GM21825 (cell line): Measurements from ENCODE around the gene SGMS1.
A peak's percentile ranks its signal among the peaks of the same experiment; 100 is the strongest.
"Not testable (repeated sequence)": the region's sequence is repeated elsewhere in the genome, so short reads cannot be mapped to it uniquely, and the experiment has no call there.

Source experiments
- ATAC-seq: cut with Tn5 transposase; IDR thresholded peaks from one replicate; pipeline ENCODE4 v1.9.1; 2021; ENCODE audit warnings: mild to moderate bottlenecking, moderate library complexity; ENCODE audit not compliant: unreplicated experiment

SGMS1 gene

DNA sequence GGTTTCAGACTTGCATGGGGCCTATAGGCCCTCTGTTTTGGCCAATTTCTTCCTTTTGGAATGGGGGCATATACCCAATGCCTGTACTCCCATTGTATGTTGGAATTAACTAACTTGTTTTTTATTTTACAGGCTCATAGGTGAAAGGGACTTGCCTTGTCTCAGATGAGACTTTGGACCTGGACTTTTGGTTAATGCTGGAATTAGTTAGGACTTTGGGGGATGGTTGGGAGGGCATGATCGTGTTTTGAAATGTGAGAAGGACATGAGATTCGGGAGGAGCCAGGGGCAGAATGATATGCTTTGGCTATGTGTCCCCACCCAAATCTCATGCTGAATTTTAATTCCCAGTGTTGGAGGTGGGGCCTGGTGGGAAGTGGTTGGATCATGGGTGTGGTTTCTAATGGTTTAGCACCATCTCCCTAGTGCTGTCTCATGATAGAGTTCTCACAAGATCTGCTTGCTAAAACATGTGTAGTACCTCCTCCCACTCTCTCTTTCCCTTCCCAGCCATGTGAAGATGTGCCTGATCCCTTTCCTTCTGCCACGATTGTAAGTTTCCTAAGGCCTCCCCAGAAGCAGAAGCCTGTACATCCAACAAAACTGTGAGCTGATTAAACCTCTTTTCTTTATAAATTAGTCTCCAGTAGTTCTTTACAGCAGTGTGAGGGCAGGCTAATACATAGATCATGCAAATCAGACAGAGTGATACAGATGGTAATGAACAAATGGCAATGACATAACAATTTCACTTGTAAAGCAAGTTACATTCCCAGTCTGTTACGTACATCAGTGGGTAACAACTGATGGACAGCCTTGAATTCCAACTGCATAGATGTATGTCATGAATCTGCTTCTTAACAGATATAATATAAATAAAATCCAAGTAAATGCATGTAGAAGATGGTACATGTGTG, 146.2 kb downstream of the SGMS1 start:
- no peak for ATAC-seq

DNA sequence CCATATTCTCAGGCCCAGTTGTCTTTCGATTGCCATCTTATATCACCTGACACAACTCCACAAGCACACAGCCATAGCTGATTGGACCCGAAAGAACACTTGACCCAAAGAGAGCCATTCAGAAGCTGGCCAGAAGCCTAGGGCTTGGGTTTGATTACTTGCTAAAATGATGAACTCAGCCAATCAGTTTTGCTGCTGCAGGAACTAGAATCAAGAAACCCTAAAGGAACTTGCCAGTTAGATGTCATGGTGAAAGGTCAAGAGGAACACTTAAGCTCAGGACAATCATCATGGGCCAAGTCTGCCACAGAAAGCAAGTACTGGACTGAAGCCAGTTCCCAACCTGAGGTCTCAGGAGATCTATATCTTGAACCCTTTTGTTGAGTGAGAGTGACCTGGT, 150.0 kb downstream of the SGMS1 start:
- ATAC-seq = no peak

- ATAC-seq = no peak
Measured at GRCh38 chr10:50472914-50473313, 150.8 kb downstream of the SGMS1 start.

DNA sequence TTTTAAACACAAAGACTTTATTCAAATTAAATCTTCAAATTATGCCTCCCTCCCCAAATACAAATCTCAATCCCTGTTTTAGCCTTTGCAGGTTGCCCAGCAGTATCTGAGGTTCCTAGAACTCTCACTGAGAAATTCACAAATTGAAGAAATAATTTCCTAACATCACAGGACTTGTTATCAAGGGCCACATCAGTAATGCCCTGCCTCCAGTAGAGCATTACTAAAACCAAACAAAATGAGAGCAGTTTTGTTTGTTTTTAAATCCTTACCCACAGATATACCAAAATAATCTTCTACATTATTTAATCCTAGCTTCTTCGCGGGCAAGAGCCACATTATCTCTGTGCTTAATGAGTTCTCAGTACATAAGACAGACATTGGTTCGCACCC, 152.2 kb downstream of the SGMS1 start:
- no peak for ATAC-seq

- no peak for ATAC-seq
Measured at GRCh38 chr10:50470798-50471582, 152.8 kb downstream of the SGMS1 start.

- ATAC-seq = peak; percentile 70
Measured at GRCh38 chr10:50470345-50470744, 153.4 kb downstream of the SGMS1 start.

- no peak for ATAC-seq
Measured at GRCh38 chr10:50469778-50470193, 154.0 kb downstream of the SGMS1 start.

DNA sequence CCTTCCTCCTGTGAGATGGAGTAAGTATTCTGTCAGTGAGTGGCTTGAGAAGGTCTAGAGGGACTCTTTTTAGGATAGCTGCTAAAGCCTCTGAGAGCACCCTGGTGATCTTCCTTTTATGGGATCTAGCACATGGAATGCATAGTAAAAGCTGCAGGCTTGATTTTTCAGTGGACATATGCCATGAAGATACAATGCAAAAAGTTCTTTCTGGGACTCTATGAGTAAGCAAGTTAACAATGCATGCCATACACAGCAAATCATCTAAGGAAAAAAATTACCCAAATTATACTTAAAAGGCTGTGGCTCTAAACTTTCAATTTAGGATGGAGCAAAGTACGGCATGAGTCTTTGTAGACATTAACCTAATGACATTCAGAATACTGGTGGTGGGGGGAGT, 154.5 kb downstream of the SGMS1 start:
- no peak for ATAC-seq

GRCh38 chr10:50467209-50467608, 156.5 kb downstream of the SGMS1 start:
- ATAC-seq = no peak

DNA sequence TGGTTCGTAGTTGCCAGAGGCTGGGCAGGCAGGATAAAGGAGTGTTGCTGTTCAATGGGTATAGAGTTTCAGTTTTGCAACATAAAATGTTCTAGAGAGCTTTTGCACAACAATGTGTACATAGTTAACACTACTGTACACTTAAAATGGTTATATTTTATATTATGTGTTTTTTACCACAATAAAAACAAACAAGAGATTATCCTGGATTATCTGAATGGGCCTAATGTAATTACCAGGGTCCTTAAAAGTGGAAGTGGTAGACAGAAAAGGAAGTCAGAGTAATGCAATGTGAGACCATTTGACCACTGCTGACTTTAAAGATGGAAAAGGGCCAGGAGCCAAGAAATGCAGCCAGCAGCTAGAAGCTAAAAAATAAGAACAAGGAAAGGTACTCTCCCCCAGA, 159.7 kb downstream of the SGMS1 start:
- ATAC-seq = no peak

DNA sequence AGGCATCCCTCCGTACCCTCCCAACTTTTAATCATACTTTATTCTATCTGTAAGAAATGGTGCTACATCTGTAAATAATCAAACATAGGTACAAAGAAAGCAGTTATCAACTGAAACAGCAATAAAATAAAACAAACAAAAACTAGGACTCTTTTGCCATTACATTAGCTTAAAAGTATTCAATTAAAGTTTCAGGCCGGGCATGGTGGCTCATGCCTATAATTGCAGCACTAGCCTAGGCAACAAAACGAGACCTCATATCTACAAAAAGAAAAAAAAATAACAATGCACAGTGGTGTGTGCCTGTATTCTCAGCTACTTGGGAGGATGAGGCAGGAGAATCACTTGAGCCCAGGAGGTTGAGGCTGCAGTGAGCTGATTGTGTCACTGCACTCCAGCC, 161.9 kb downstream of the SGMS1 start:
- ATAC-seq = no peak

GRCh38 chr10:50461123-50461522, 162.6 kb downstream of the SGMS1 start:
- no peak for ATAC-seq

GRCh38 chr10:50456719-50457118, 167.0 kb downstream of the SGMS1 start:
- peak; percentile 33 for ATAC-seq

GRCh38 chr10:50453940-50454339, 169.8 kb downstream of the SGMS1 start:
- no peak for ATAC-seq

DNA sequence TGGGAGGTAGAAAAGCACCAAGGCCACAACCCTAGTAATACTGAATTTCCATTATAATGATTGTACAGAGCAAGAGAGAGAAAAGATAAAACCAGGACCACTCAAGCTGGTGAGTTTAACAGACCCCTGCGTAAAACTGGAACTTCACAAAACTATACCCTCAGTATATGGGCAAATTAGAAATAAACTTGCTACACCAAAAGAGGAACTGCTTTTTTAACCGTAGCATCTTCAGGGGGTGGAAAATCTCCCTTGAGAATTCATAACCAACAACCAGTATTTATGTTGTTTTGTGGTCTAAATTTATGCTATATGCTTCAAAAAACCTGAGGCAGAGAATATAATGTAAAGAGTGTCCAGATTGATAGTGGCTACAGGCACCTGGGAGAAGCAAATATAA, 171.2 kb downstream of the SGMS1 start:
- no peak for ATAC-seq

GRCh38 chr10:50447691-50448090, 176.1 kb downstream of the SGMS1 start:
- ATAC-seq = no peak

GRCh38 chr10:50445777-50446176, 178.0 kb downstream of the SGMS1 start:
- ATAC-seq = not testable (repeated sequence)

DNA sequence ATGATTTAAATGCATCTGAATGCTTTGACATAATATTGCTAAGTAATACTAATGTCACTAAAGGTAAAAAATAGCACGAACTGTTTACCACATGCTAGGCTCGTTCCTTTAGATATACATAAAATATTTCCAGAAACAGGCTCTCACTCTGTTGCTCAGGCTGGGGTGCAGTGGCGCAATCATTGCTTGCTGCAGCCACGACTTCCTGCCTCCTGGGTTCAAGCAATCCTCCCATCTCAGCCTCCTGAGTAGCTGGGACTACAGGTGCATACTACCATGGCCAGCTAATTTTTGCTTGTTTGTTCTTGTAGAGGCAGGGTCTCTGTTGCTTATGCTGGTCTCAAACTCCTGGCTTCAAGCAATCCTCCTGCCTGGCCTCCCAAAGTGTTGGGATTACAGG, 183.3 kb downstream of the SGMS1 start:
- no peak for ATAC-seq

- no peak for ATAC-seq
Measured at GRCh38 chr10:50439806-50440205, 183.9 kb downstream of the SGMS1 start.

DNA sequence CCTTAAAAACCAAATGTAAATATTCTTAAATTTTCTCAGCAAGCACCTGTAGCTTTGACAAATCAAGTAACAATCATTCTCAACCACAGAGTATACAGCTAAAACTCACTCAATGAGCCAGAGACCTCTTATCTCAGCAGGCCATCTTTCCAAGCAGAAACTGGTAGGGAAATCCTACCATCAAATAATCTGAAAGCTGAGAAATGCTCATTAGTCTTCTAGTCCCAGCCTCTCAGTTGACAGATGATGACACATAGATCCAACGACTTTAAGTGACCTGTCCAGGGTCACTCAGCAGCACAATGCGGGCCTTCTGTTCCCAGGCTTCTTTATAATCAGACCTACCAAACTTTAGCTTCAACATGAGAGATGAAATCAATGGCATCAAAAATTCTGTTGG, 184.6 kb downstream of the SGMS1 start:
- no peak for ATAC-seq

- ATAC-seq = no peak
Measured at GRCh38 chr10:50438049-50438936, 185.5 kb downstream of the SGMS1 start.
